NCI-H510A treated with DMSO at 0.1 percent for 48 hours (cell line): ENCODE results near the gene RNGTT.
A peak's percentile ranks its signal among the peaks of the same experiment; 100 is the strongest.
"Not testable (repeated sequence)": the region's sequence is repeated elsewhere in the genome, so short reads cannot be mapped to it uniquely, and the experiment has no call there.

Source experiments
- DNase-seq: peaks from one replicate; lab custom pipeline; 2025; lab: John Stamatoyannopoulos, UW

The RNGTT gene

GRCh38 chr6:88910922-88911778 is 52.3 kb downstream of the RNGTT start:
- DNase-seq = no peak

GRCh38 chr6:88908598-88909548 is 54.5 kb downstream of the RNGTT start:
- DNase-seq = no peak

- not testable (repeated sequence) for DNase-seq
Measured at GRCh38 chr6:88907148-88907547, 56.3 kb downstream of the RNGTT start.

GRCh38 chr6:88899569-88900316 is 63.7 kb downstream of the RNGTT start:
- no peak for DNase-seq

- no peak for DNase-seq
Measured at GRCh38 chr6:88895911-88896310, 67.5 kb downstream of the RNGTT start.

GRCh38 chr6:88890860-88891845 is 72.3 kb downstream of the RNGTT start:
- no peak for DNase-seq

- no peak for DNase-seq
Measured at GRCh38 chr6:88890394-88890793, 73.0 kb downstream of the RNGTT start.

GRCh38 chr6:88884361-88884760 is 79.1 kb downstream of the RNGTT start:
- DNase-seq = no peak

GRCh38 chr6:88882536-88882935 is 80.9 kb downstream of the RNGTT start:
- DNase-seq = no peak

- DNase-seq = no peak
Measured at GRCh38 chr6:88881451-88881850, 82.0 kb downstream of the RNGTT start.

GRCh38 chr6:88880021-88880420 is 83.4 kb downstream of the RNGTT start:
- DNase-seq = no peak

GRCh38 chr6:88877893-88878292 is 85.5 kb downstream of the RNGTT start:
- DNase-seq = no peak

- DNase-seq = no peak
Measured at GRCh38 chr6:88872962-88873361, 90.5 kb downstream of the RNGTT start.

- no peak for DNase-seq
Measured at GRCh38 chr6:88871498-88871897, 91.9 kb downstream of the RNGTT start.

GRCh38 chr6:88870717-88871330 is 92.6 kb downstream of the RNGTT start:
- peak; percentile 53 for DNase-seq

GRCh38 chr6:88869263-88870020 is 94.0 kb downstream of the RNGTT start:
- no peak for DNase-seq

- DNase-seq = no peak
Measured at GRCh38 chr6:88867841-88868731, 95.3 kb downstream of the RNGTT start.

- DNase-seq = no peak
Measured at GRCh38 chr6:88866856-88867255, 96.6 kb downstream of the RNGTT start.

- DNase-seq = no peak
Measured at GRCh38 chr6:88865275-88865674, 98.1 kb downstream of the RNGTT start.
